ENCODE data around the gene HEMK1.

DNA sequence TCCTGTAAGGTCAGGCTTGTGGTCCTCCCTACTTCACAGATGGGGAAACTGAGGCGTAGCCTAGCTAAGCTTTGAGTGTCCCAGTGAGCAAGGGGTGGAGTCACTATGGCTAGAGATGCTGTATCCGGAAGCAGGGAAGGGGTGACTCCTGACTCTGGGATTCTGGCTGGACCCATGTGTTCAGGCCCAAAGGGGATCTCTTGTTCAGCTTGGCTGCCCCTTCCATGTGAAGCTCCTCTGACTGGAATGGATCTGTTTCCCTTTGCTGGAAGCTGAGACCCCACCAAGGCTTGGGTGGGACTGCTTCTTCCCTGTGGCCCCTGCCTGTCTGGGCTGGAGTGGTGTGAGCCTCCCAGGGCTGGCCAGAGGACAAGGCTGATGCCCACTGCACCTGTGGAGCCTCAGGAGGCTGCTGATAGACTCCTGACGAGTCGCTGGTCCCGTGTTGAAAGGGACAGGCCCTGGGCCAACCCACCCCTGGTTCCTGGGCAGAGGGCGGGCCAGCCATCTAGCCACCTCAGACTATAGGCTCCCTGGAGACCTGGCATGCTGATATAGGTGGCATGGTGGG lies 48.7 kb downstream of the HEMK1 start:
- TF ChIP-seq, protein P1, sequence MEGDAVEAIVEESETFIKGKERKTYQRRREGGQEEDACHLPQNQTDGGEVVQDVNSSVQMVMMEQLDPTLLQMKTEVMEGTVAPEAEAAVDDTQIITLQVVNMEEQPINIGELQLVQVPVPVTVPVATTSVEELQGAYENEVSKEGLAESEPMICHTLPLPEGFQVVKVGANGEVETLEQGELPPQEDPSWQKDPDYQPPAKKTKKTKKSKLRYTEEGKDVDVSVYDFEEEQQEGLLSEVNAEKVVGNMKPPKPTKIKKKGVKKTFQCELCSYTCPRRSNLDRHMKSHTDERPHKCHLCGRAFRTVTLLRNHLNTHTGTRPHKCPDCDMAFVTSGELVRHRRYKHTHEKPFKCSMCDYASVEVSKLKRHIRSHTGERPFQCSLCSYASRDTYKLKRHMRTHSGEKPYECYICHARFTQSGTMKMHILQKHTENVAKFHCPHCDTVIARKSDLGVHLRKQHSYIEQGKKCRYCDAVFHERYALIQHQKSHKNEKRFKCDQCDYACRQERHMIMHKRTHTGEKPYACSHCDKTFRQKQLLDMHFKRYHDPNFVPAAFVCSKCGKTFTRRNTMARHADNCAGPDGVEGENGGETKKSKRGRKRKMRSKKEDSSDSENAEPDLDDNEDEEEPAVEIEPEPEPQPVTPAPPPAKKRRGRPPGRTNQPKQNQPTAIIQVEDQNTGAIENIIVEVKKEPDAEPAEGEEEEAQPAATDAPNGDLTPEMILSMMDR (IDR thresholded peaks at IDR 0.05; ENCODE audit: low read depth, low read length, poor library complexity, severe bottlenecking): no peak
- TF ChIP-seq EZH2phosphoT487 (IDR thresholded peaks at IDR 0.05; ENCODE audit: borderline replicate concordance, low read length): no peak

Data from DOHH2 (cell line).